BLaER1 (cell line): Measurements from ENCODE around the gene EPHA4.

Experiments
- H3K27ac ChIP-seq: shearing (Covaris generic); formaldehyde crosslinking; 2 replicates; pipeline ENCODE4 v1.8.1; 2022
- H3K27me3 ChIP-seq: shearing (Covaris generic); formaldehyde crosslinking; 2 replicates; pipeline ENCODE4 v1.8.1; 2022
- H3K36me3 ChIP-seq: shearing (Covaris generic); formaldehyde crosslinking; 2 replicates; pipeline ENCODE4 v1.8.1; 2022
- H3K4me1 ChIP-seq: shearing (Covaris generic); formaldehyde crosslinking; 2 replicates; pipeline ENCODE4 v1.8.1; 2022
- H3K4me2 ChIP-seq: shearing (Covaris generic); formaldehyde crosslinking; 2 replicates; pipeline ENCODE4 v1.8.1; 2022
- H3K4me3 ChIP-seq: shearing (Covaris generic); formaldehyde crosslinking; 2 replicates; pipeline ENCODE4 v1.8.1; 2022
- H3K9ac ChIP-seq: shearing (Covaris generic); formaldehyde crosslinking; 2 replicates; pipeline ENCODE4 v1.8.1; 2022
- H3K9me3 ChIP-seq: shearing (Covaris generic); formaldehyde crosslinking; 2 replicates; pipeline ENCODE4 v1.8.1; 2022
- H4K20me1 ChIP-seq: shearing (Covaris generic); formaldehyde crosslinking; 2 replicates; pipeline ENCODE4 v1.8.1; 2022
- Cebpa-rat ChIP-seq: shearing (Covaris generic); IDR thresholded peaks from 2 replicates; pipeline ENCODE4 v1.8.1; 2022

EPHA4 gene

GRCh38 chr2:221602938-221603337, 30.8 kb upstream of the EPHA4 start:
- Histone ChIP-seq H3K27ac (no peak overlapping the region), H3K4me2 (no peak overlapping the region), H3K36me3 (no peaks in the 10 kb centered on the region), H3K4me3 (no peak overlapping the region), H3K4me1 (no peaks in the 10 kb centered on the region), H3K27me3 (no peaks in the 10 kb centered on the region), H3K9me3 (no peaks in the 10 kb centered on the region), H3K9ac (no peak overlapping the region), H4K20me1 (no peaks in the 10 kb centered on the region)
- no peak for TF ChIP-seq Cebpa-rat

GRCh38 chr2:221601376-221601775, 29.3 kb upstream of the EPHA4 start:
- H4K20me1 ChIP-seq: no peaks in the 10 kb centered on the region
- H3K9ac ChIP-seq: no peak overlapping the region
- no peak for TF ChIP-seq Cebpa-rat
- H3K36me3 ChIP-seq: no peaks in the 10 kb centered on the region
- no peaks in the 10 kb centered on the region for H3K9me3 ChIP-seq
- H3K27ac ChIP-seq: no peak overlapping the region
- H3K27me3 ChIP-seq: no peaks in the 10 kb centered on the region
- H3K4me3 ChIP-seq: no peak overlapping the region
- H3K4me1 ChIP-seq: no peaks in the 10 kb centered on the region
- H3K4me2 ChIP-seq: no peak overlapping the region

- Histone ChIP-seq H3K9me3 (no peaks in the 10 kb centered on the region), H3K4me1 (no peaks in the 10 kb centered on the region), H4K20me1 (no peaks in the 10 kb centered on the region), H3K36me3 (no peaks in the 10 kb centered on the region), H3K27ac (no peak overlapping the region), H3K9ac (no peak overlapping the region), H3K4me2 (no peak overlapping the region), H3K27me3 (no peaks in the 10 kb centered on the region), H3K4me3 (no peak overlapping the region)
- TF ChIP-seq Cebpa-rat: no peak
Measured at GRCh38 chr2:221600388-221600787, 28.3 kb upstream of the EPHA4 start.

- H3K27ac ChIP-seq: no peak overlapping the region
- H3K9ac ChIP-seq: no peak overlapping the region
- no peak overlapping the region for H3K4me3 ChIP-seq
- no peaks in the 10 kb centered on the region for H3K36me3 ChIP-seq
- no peak for TF ChIP-seq Cebpa-rat
- H4K20me1 ChIP-seq: no peaks in the 10 kb centered on the region
- H3K4me1 ChIP-seq: peaks cover 3% of the 10 kb centered on the region
- H3K9me3 ChIP-seq: no peaks in the 10 kb centered on the region
- no peak overlapping the region for H3K4me2 ChIP-seq
- H3K27me3 ChIP-seq: no peaks in the 10 kb centered on the region
Measured at GRCh38 chr2:221596192-221596591, 24.1 kb upstream of the EPHA4 start.

- Histone ChIP-seq H3K4me2 (peak overlapping the region; percentile 43), H3K9ac (no peak overlapping the region), H3K27ac (no peak overlapping the region), H3K27me3 (no peaks in the 10 kb centered on the region), H3K36me3 (no peaks in the 10 kb centered on the region), H4K20me1 (no peaks in the 10 kb centered on the region), H3K4me1 (peaks cover 8% of the 10 kb centered on the region), H3K4me3 (no peak overlapping the region), H3K9me3 (no peaks in the 10 kb centered on the region)
- no peak for TF ChIP-seq Cebpa-rat
Measured at GRCh38 chr2:221590861-221591365, 18.8 kb upstream of the EPHA4 start.

- no peak overlapping the region for H3K27ac ChIP-seq
- TF ChIP-seq Cebpa-rat: no peak
Measured at GRCh38 chr2:221589696-221590095, 17.6 kb upstream of the EPHA4 start.

GRCh38 chr2:221588306-221588985, 16.3 kb upstream of the EPHA4 start:
- Histone ChIP-seq H3K4me3 (no peak overlapping the region), H3K4me2 (no peak overlapping the region), H3K27me3 (no peaks in the 10 kb centered on the region), H3K9ac (no peak overlapping the region), H3K36me3 (no peaks in the 10 kb centered on the region), H3K27ac (no peak overlapping the region), H3K4me1 (peaks cover 8% of the 10 kb centered on the region), H4K20me1 (no peaks in the 10 kb centered on the region), H3K9me3 (no peaks in the 10 kb centered on the region)
- no peak for TF ChIP-seq Cebpa-rat

More at GRCh38 chr2:221589696-221590095, 17.6 kb upstream of the EPHA4 start:
- Histone ChIP-seq H3K9ac (no peak overlapping the region), H3K4me2 (no peak overlapping the region), H3K27me3 (no peaks in the 10 kb centered on the region), H3K9me3 (no peaks in the 10 kb centered on the region), H4K20me1 (no peaks in the 10 kb centered on the region), H3K36me3 (no peaks in the 10 kb centered on the region), H3K4me1 (peaks cover 8% of the 10 kb centered on the region), H3K4me3 (no peak overlapping the region)

GRCh38 chr2:221581986-221582385, 9.9 kb upstream of the EPHA4 start:
- Histone ChIP-seq H3K36me3 (no peaks in the 10 kb centered on the region), H3K27me3 (no peaks in the 10 kb centered on the region), H4K20me1 (no peaks in the 10 kb centered on the region), H3K9ac (no peak overlapping the region), H3K4me3 (no peak overlapping the region), H3K27ac (no peak overlapping the region), H3K4me2 (no peak overlapping the region), H3K9me3 (no peaks in the 10 kb centered on the region), H3K4me1 (no peaks in the 10 kb centered on the region)
- no peak for TF ChIP-seq Cebpa-rat

GRCh38 chr2:221574231-221574570, 2.1 kb upstream of the EPHA4 start:
- Histone ChIP-seq H3K36me3 (no peaks in the 10 kb centered on the region), H3K4me2 (peak overlapping the region; percentile 98), H3K4me3 (peak overlapping the region; percentile 72), H4K20me1 (no peaks in the 10 kb centered on the region), H3K4me1 (peaks cover 13% of the 10 kb centered on the region), H3K27me3 (peaks cover 49% of the 10 kb centered on the region), H3K9me3 (no peaks in the 10 kb centered on the region), H3K27ac (no peak overlapping the region), H3K9ac (no peak overlapping the region)
- no peak for TF ChIP-seq Cebpa-rat

- H3K27me3 ChIP-seq: peaks cover 49% of the 10 kb centered on the region
- H3K4me2 ChIP-seq: peak overlapping the region; percentile 98
- no peaks in the 10 kb centered on the region for H3K9me3 ChIP-seq
- no peak overlapping the region for H3K27ac ChIP-seq
- no peak for TF ChIP-seq Cebpa-rat
- peak overlapping the region; percentile 72 for H3K4me3 ChIP-seq
- H3K9ac ChIP-seq: peak overlapping the region; percentile 67
- H4K20me1 ChIP-seq: no peaks in the 10 kb centered on the region
- H3K4me1 ChIP-seq: peaks cover 13% of the 10 kb centered on the region
- no peaks in the 10 kb centered on the region for H3K36me3 ChIP-seq
Measured at GRCh38 chr2:221573430-221574230, 1.5 kb upstream of the EPHA4 start.
